HCT116 (cell line): ENCODE results near the gene CAMK1D. TPM values are rescaled to one million over a fixed set of nuclear protein-coding genes. Genes with fewer than 3 reads are reported as not detected.

Source experiments
- ATAC-seq: fragments of 200-7000 bp; cut with Tn5 transposase; 2 replicates; pipeline ENCODE4 v1.9.1; 2020; ENCODE audit warnings: mild to moderate bottlenecking, moderate library complexity
- BruUV-seq: library from RNA; stranded (reverse); fragments of 400-500 nt; replicated peaks from 2 replicates; lab custom pipeline; 2021; lab: Mats Ljungman, UMichigan
- CTCF ChIA-PET: fragments of 300-600 bp; sonication (Branson Sonifier 250); formaldehyde crosslinking; loops from one replicate; lab custom pipeline; 2021; ENCODE audit warnings: antibody characterized with exemption; lab: Charles Lee
- POLR2A ChIA-PET: fragments of 300-600, 350-600 bp; sonication (Branson Sonifier 250); formaldehyde crosslinking; loops from one replicate; lab custom pipeline; 2021; ENCODE audit warnings: antibody characterized with exemption; lab: Charles Lee
- RAD21 ChIA-PET, 2 experiments: fragments of 300-600 bp; sonication (Branson Sonifier 250); formaldehyde crosslinking; loops; one replicate each; lab custom pipeline; 2023; ENCODE audit warnings: low total read pairs in 2 of 2; ENCODE audit not compliant: uncharacterized antibody in 2 of 2, unreplicated experiment in 2 of 2, low non-redundant PET in 1 of 2; lab: Charles Lee
- DNase-seq: peaks from one replicate; pipeline ENCODE4 v3.0.0-alpha.2; 2010; ENCODE audit warnings: low read depth, low spot score
- H2AFZ ChIP-seq: fragments of 200-600 bp; shearing (Covaris generic), sonication (generic); 2 replicates; pipeline ENCODE4 v1.6.1; 2017; ENCODE audit warnings: low read depth, mixed run types, mixed read lengths, antibody characterized with exemption, low read length; ENCODE audit not compliant: poor library complexity, severe bottlenecking
- H3K27ac ChIP-seq: 2 replicates; pipeline ENCODE4 v1.5.1; 2012; ENCODE audit warnings: low read depth, low read length
- H3K27me3 ChIP-seq: fragments of 200-600 bp; sonication (generic); 2 replicates; pipeline ENCODE4 v1.6.1; 2016; ENCODE audit warnings: mixed run types, low read length, mixed read lengths; ENCODE audit not compliant: insufficient read depth
- H3K36me3 ChIP-seq, 2 experiments: fragments of 200-500 bp in 1 of 2; fragments of 200-600 bp in 1 of 2; sonication (Bioruptor generic) in 1 of 2; sonication (generic) in 1 of 2; 2 replicates each; pipeline versions ENCODE4 v1.5.1 to v1.6.1; 2014 to 2016; ENCODE audit warnings: low read length in 2 of 2, inconsistent platforms in 1 of 2, mixed read lengths in 1 of 2, mixed run types in 1 of 2; ENCODE audit not compliant: insufficient read depth in 2 of 2, control insufficient read depth in 1 of 2
- H3K4me1 ChIP-seq, 2 experiments: fragments of 200-600 bp in 1 of 2; sonication (generic) in 1 of 2; 2 replicates each; pipeline versions ENCODE4 v1.5.1 to v1.6.1; 2012 to 2017; ENCODE audit warnings: low read length in 2 of 2, inconsistent platforms in 1 of 2, mild to moderate bottlenecking in 1 of 2, mixed read lengths in 1 of 2, mixed run types in 1 of 2, moderate library complexity in 1 of 2; ENCODE audit not compliant: insufficient read depth in 2 of 2, control insufficient read depth in 1 of 2
- H3K4me2 ChIP-seq: fragments of 200-600 bp; sonication (generic); 2 replicates; pipeline ENCODE4 v1.6.1; 2017; ENCODE audit warnings: mixed run types, low read length, mixed read lengths
- H3K4me3 ChIP-seq, 2 experiments: fragments of 200-600 bp in 1 of 2; sonication (generic) in 1 of 2; replicated peaks in 1 of 2; 2 replicates each; pipeline ENCODE4 v1.5.1; 2011 to 2016; ENCODE audit warnings: low read length in 2 of 2, control low read depth in 1 of 2, low read depth in 1 of 2, mild to moderate bottlenecking in 1 of 2, mixed read lengths in 1 of 2, mixed run types in 1 of 2
- H3K79me2 ChIP-seq: fragments of 200-600 bp; sonication (generic); 2 replicates; pipeline ENCODE4 v1.6.1; 2017; ENCODE audit warnings: mild to moderate bottlenecking, mixed run types, low read length, moderate library complexity, mixed read lengths; ENCODE audit not compliant: insufficient read depth
- H3K9ac ChIP-seq: fragments of 200-600 bp; sonication (generic); 2 replicates; pipeline ENCODE4 v1.6.1; 2016; ENCODE audit warnings: low read length, mixed read lengths
- H3K9me2 ChIP-seq: fragments of 200-600 bp; sonication (generic), shearing (Covaris generic); 2 replicates; pipeline ENCODE4 v1.6.1; 2017; ENCODE audit warnings: mixed run types, mild to moderate bottlenecking, moderate library complexity; ENCODE audit not compliant: insufficient read depth
- H3K9me3 ChIP-seq, 2 experiments: fragments of 200-500 bp in 1 of 2; fragments of 200-600 bp in 1 of 2; sonication (Bioruptor generic) in 1 of 2; sonication (generic) in 1 of 2; 2 replicates each; pipeline ENCODE4 v1.6.1; 2014 to 2017; ENCODE audit warnings: low read length in 2 of 2, mixed read lengths in 2 of 2, inconsistent platforms in 1 of 2, low read depth in 1 of 2, mild to moderate bottlenecking in 1 of 2, mixed run types in 1 of 2, moderate library complexity in 1 of 2; ENCODE audit not compliant: control insufficient read depth in 1 of 2, insufficient read depth in 1 of 2
- H4K20me1 ChIP-seq: fragments of 200-600 bp; sonication (generic), shearing (Covaris generic); 2 replicates; pipeline ENCODE4 v1.6.1; 2017; ENCODE audit warnings: mixed run types, mild to moderate bottlenecking, moderate library complexity; ENCODE audit not compliant: insufficient read depth
- CBX3 ChIP-seq: IDR thresholded peaks from 2 replicates; pipeline ENCODE4 v1.6.1; 2012; ENCODE audit warnings: low read depth
- FOSL1 ChIP-seq: IDR thresholded peaks from 2 replicates; pipeline ENCODE4 v1.6.1; 2012; ENCODE audit warnings: low read depth
- JUND ChIP-seq: IDR thresholded peaks from 2 replicates; pipeline ENCODE4 v1.6.1; 2012
- POLR2A ChIP-seq: IDR thresholded peaks from 2 replicates; pipeline ENCODE4 v1.7.0; 2011; ENCODE audit warnings: borderline replicate concordance; ENCODE audit not compliant: insufficient read depth, insufficient read length; ENCODE audit errors: extremely low read depth
- RAD21 ChIP-seq: IDR thresholded peaks from 2 replicates; pipeline ENCODE4 v1.6.1; 2012; ENCODE audit warnings: low read depth, mild to moderate bottlenecking
- REST ChIP-seq: IDR thresholded peaks from 2 replicates; pipeline ENCODE4 v1.6.1; 2012; ENCODE audit warnings: low read depth
- SIN3A ChIP-seq: IDR thresholded peaks from 2 replicates; pipeline ENCODE4 v1.6.1; 2012; ENCODE audit warnings: low read depth
- TCF7L2 ChIP-seq: IDR thresholded peaks from 2 replicates; pipeline ENCODE4 v1.7.0; 2011; ENCODE audit warnings: borderline replicate concordance, inconsistent platforms; ENCODE audit not compliant: insufficient read depth, insufficient read length; ENCODE audit errors: extremely low read depth
- YY1 ChIP-seq: IDR thresholded peaks from 2 replicates; pipeline ENCODE4 v1.6.1; 2011; ENCODE audit warnings: low read length, low read depth, moderate library complexity, mild to moderate bottlenecking; ENCODE audit not compliant: insufficient replicate concordance; ENCODE audit errors: extremely low read depth
- ZNF274 ChIP-seq: fragments of 200-500 bp; sonication (Bioruptor generic); IDR thresholded peaks from 2 replicates; pipeline ENCODE4 v1.6.1; 2014; ENCODE audit warnings: mild to moderate bottlenecking, low read depth, low read length, inconsistent platforms
- intact Hi-C: fragments of 100-400 bp; cut with micrococcal nuclease; formaldehyde crosslinking; loops from 2 replicates; pipeline ENCODE4 v1.10.0; 2022
- total RNA-seq: library from RNA; stranded (reverse); gene quantifications from one replicate; pipeline ENCODE4 v1.2.1, GENCODE V29; 2021; ENCODE audit not compliant: unreplicated experiment
- TF ChIP-seq, protein P1 (sequence below): IDR thresholded peaks from 2 replicates; pipeline ENCODE4 v1.6.1; 2012
- TF ChIP-seq, protein P2 (sequence below), 3 experiments: fragments of 200-600 bp in 1 of 3; sonication (generic) in 1 of 3; IDR thresholded peaks in 2 of 3; conservative IDR thresholded peaks in 1 of 3; 2 replicates each; pipeline ENCODE4 v1.5.1; 2012 to 2017; ENCODE audit warnings: low read depth in 2 of 3, low read length in 2 of 3, antibody characterized with exemption in 1 of 3, borderline replicate concordance in 1 of 3, control low read depth in 1 of 3, mild to moderate bottlenecking in 1 of 3, mixed read lengths in 1 of 3, mixed run types in 1 of 3, moderate library complexity in 1 of 3; ENCODE audit not compliant: insufficient read depth in 1 of 3

The CAMK1D gene
- total RNA-seq, 1 experiment from 2014 or later, result 9.6 TPM

DNA sequence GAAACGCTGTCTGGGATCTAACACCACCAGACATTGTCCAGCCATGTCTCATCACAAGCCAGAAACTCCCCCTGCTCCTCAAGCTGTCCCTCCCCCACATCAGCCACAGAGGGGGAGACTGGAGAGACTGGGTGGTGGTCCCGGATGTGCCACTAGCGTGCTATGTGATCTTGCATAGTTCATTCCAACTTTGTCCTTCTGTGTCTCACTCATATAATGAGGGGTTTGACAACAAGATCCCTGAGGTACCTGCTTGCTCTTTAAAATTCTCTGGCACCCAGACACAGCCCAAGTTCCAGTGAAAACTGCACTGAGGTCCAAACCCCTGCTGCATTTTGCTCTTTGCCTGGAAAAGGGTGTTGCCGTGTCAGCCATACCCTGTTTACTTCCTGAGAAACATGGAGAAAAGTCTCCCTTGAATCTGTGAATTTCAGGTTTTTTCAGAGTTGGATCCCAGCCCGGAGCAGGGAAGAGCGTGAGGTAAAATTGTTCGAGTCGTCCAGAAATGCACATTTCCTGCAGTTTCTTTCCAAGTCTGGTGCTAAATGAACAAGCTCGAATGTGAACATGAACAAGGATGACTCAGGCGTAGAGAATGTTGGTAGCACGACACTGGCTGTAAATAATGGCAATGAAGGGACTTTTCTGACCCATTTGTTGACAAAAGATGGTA, 495.6 kb downstream of the CAMK1D start:
- TF ChIP-seq FOSL1 (peak; percentile 54; the same call in 1 of the 2 replicates), POLR2A (no peak), JUND (peak; percentile 50; the same call in 1 of the 2 replicates), SIN3A (no peak)
- TF ChIP-seq, protein P1, sequence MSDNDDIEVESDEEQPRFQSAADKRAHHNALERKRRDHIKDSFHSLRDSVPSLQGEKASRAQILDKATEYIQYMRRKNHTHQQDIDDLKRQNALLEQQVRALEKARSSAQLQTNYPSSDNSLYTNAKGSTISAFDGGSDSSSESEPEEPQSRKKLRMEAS, result no peak
- no peak overlapping the region for H3K27ac ChIP-seq
- H2AFZ ChIP-seq, result peak overlapping the region; percentile 96
- no peaks in the 10 kb centered on the region for H3K9me2 ChIP-seq
- peak; percentile 26; the same call in 1 of the 2 replicates for ATAC-seq
- H3K4me2 ChIP-seq, result peak overlapping the region; percentile 73
- H3K79me2 ChIP-seq, result no peaks in the 10 kb centered on the region
- peak; percentile 8 for DNase-seq
- ChIA-PET RAD21 (no interaction called here), POLR2A (no interaction called here), CTCF (no interaction called here)
- intact Hi-C loops, result no loop called here
- no TSS peak for BruUV-seq
- H3K9me3 ChIP-seq, result no peaks in the 10 kb centered on the region
- H3K9ac ChIP-seq, result peak overlapping the region; percentile 37
- H3K4me3 ChIP-seq, result peak overlapping the region; percentile 8 to 35; a peak in 3 of 4 replicates
- no peaks in the 10 kb centered on the region for H3K36me3 ChIP-seq
- no peaks in the 10 kb centered on the region for H4K20me1 ChIP-seq
- peaks cover 3 to 21% of the 10 kb centered on the region in 2 experiments; a peak in 3 of 4 replicates for H3K4me1 ChIP-seq
- no peaks in the 10 kb centered on the region for H3K27me3 ChIP-seq

GRCh38 chr10:12846718-12847117, 497.4 kb downstream of the CAMK1D start:
- no peaks in the 10 kb centered on the region for H3K27me3 ChIP-seq
- BruUV-seq, result no TSS peak
- H3K79me2 ChIP-seq, result no peaks in the 10 kb centered on the region
- no peaks in the 10 kb centered on the region for H3K9me2 ChIP-seq
- no peak overlapping the region for H3K9ac ChIP-seq
- RAD21 ChIA-PET, result no interaction called here
- peaks cover 4 to 21% of the 10 kb centered on the region in 2 experiments; a peak in 3 of 4 replicates for H3K4me1 ChIP-seq
- intact Hi-C loops, result no loop called here
- ATAC-seq (no peak), DNase-seq (no peak)
- no peak overlapping the region for H3K4me3 ChIP-seq
- POLR2A ChIA-PET, result no interaction called here
- CTCF ChIA-PET, result interaction anchor here (1.5 to 2.4 kb wide), 2 partner anchors 8 to 64 kb away, joined by 8 to 9 read pairs; no protein-coding TSS in a partner anchor
- H3K9me3 ChIP-seq, result no peaks in the 10 kb centered on the region
- H4K20me1 ChIP-seq, result no peaks in the 10 kb centered on the region
- peak overlapping the region; percentile 55 for H2AFZ ChIP-seq
- TF ChIP-seq TCF7L2 (no peak), SIN3A (no peak), YY1 (no peak), ZNF274 (no peak), REST (no peak), RAD21 (no peak), CBX3 (no peak; the same call in 1 of the 2 replicates)
- TF ChIP-seq, protein P2, sequence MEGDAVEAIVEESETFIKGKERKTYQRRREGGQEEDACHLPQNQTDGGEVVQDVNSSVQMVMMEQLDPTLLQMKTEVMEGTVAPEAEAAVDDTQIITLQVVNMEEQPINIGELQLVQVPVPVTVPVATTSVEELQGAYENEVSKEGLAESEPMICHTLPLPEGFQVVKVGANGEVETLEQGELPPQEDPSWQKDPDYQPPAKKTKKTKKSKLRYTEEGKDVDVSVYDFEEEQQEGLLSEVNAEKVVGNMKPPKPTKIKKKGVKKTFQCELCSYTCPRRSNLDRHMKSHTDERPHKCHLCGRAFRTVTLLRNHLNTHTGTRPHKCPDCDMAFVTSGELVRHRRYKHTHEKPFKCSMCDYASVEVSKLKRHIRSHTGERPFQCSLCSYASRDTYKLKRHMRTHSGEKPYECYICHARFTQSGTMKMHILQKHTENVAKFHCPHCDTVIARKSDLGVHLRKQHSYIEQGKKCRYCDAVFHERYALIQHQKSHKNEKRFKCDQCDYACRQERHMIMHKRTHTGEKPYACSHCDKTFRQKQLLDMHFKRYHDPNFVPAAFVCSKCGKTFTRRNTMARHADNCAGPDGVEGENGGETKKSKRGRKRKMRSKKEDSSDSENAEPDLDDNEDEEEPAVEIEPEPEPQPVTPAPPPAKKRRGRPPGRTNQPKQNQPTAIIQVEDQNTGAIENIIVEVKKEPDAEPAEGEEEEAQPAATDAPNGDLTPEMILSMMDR (IDR thresholded peaks at IDR 0.05 in 2 of 3, conservative IDR thresholded peaks at IDR 0.05 in 1 of 3; ENCODE audit: borderline replicate concordance in 1 of 3, insufficient read depth in 1 of 3, low read depth in 2 of 3, low read length in 2 of 3), result no peak
- TF ChIP-seq, protein P1, result no peak
- no peak overlapping the region for H3K27ac ChIP-seq
- no peaks in the 10 kb centered on the region for H3K36me3 ChIP-seq
- H3K4me2 ChIP-seq, result no peak overlapping the region
